Measurements from ENCODE around the gene SLC35D1.
"Not testable (repeated sequence)": the region's sequence is repeated elsewhere in the genome, so short reads cannot be mapped to it uniquely, and the experiment has no call there.

The SLC35D1 gene

DNA sequence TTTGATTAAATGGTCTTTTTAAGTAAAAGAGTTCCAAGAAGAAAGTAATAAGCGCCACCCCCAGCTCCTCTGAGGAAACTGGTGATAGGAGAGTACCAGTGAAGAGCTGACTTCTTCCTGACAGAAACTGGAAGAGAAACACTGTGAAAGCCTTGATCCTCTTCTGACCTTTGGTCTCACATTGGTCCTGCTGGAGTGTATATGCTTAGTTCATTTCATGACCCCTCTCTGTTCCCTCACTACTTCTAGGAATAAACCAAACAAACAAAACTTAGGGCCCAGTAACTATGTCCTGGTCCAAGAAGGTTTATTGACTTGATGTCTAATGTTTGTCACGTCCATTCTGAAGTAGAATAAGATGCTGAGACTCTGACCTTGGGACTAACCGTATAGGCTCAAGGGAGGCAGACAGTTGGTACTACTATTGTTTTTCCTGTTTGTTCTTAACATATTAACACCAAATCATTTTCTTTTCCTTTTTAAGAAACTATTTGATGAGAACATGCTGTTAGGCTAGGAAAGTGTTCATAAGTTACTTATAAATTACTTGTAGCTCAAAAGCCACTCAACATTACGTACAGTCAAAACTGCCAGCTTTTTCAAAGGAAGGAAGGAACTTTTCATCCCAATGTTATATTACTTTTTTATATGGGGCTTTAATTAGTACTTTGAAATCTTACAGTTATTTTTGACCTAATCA, 71.2 kb downstream of the SLC35D1 start:
- no peak for DNase-seq

DNA sequence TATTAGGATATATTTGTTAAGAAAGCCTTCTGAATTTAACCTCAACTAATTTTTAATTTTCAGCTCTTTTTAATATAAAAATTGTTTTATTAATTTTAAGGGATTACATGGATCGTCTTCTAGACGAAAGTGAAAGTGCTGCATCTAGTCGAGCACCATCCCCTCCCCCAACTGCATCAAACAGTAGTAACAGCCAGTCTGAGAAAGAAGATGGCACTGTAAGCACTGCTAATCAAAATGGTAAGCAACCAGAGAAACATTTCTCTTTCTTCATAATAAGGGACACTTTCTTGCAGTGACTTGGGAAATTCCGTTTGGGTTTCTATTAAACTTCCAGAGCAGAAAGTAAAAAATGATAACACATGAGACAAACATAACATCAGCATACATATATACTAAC, 72.3 kb downstream of the SLC35D1 start:
- no peak for DNase-seq

DNA sequence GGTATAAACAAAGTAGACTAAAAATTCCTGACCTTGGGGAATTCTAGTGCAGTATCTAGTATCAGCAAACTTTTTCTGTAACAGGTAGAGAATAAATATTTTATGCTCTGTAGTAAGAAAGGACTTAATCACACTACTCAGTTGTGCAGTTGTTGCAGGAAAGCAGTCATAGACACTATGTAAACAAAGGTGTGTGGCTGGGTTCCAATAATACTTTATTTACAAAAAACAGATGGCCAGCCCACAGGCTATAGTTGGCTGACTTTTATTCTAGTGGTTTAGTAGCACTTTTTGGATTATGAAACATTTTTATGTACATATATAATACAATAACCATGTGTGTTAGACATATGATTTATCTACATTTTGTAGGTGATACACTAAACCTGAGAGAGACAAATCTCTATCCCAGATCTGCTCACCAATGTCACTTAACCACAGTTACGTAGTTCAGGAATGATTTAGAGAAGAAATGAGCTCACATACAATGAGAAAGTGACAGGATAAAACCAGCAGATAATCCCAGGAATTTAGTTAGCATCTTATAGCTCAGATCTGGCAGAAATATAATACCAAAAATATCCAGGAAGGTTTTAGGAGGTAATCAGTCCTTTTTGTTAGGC, 73.1 kb downstream of the SLC35D1 start:
- no peak for DNase-seq

DNA sequence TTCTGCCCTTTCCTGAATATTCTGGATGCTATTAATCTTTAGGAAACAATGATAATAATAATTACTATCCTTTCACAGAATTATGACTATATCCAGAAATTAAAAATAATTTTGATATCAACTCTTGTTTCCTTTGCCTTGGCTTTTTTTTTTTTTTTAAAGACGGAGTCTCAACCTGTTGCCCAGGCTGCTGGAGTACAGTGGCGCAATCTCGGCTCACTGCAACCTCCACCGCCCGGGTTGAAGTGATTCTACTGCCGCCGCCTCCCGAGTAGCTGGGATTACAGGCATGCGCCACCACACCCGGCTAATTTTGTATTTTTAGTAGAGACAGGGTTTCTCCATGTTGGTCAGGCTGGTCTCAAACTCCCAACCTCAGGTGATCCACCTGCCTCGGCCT, 74.3 kb downstream of the SLC35D1 start:
- DNase-seq, result not testable (repeated sequence)

DNA sequence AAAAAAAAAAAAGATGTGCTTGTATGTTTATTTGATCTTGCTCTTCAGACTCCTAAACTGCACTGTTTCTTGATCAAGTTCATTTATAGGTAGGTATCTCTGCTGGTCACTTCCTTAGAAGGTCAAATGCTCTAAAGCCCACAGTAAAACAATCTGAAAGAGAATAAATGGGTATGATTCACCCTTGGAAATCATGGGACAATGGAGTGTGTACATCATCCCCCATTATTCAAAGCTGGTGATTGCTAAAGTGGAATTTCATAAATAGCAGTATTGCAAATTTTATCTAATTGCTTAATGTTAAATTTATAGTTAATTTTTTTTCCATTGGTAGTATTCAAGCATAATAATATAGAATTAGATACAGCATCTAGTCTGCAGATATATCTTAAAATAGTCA, 75.7 kb downstream of the SLC35D1 start:
- DNase-seq, result no peak

DNA sequence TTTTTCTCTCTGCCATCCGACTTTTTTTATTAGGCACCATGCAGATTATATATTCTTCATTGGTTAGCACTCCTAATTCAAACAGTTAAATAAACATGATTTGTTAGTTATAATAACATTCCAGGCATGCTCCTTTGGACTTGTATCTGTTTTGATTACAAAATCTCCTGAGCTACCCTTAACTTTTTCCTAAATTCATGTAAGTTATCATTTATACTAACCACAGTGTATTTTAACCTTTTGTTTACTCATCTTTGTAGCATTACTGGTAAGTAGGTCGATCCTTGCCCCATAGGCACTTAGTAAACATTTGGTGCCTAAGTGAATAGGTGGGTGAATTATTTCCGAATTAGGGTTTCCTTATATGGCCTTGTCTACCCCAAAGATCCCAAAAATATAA, 85.4 kb downstream of the SLC35D1 start:
- no peak for DNase-seq

DNA sequence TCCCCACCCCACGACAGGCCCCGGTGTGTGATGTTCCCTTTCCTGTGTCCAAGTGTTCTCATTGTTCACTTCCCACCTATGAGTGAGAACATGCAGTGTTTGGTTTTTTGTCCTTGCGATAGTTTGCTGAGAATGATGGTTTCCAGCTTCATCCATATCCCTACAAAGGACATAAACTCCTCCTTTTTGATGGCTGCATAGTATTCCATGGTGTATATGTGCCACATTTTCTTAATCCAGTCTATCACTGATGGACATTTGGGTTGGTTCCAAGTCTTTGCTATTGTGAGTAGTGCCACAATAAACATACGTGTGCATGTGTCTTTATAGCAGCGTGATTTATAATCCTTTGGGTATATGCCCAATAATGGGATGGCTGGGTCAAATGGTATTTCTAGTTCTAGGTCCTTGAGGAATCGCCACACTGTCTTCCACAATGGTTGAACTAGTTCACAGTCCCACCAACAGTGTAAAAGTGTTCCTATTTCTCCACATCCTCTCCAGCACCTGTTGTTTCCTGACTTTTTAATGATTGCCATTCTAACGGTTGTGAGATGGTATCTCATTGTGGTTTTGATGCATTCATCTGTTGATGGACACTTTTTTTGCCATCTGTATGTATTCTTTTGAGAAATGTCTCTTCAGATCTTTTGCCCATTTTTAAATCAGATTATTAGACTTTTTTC, 87.6 kb downstream of the SLC35D1 start:
- not testable (repeated sequence) for DNase-seq

DNA sequence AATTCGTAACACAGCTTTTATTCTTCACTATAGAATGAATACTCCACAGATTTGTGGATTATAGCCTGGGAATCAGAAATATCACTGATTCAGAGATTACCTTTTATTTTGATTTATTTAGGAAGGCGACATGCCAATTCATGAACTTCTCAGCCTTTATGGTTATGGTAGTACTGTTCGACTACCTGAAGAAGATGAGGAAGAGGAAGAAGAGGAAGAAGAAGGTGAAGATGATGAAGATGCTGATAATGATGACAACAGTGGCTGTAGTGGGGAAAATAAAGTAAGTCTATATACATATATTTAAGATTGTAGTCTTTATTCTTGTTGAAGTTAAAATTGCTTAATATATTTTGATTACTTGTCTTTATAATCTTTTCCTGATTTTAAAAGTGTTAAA, 96.0 kb downstream of the SLC35D1 start:
- DNase-seq, result no peak

DNA sequence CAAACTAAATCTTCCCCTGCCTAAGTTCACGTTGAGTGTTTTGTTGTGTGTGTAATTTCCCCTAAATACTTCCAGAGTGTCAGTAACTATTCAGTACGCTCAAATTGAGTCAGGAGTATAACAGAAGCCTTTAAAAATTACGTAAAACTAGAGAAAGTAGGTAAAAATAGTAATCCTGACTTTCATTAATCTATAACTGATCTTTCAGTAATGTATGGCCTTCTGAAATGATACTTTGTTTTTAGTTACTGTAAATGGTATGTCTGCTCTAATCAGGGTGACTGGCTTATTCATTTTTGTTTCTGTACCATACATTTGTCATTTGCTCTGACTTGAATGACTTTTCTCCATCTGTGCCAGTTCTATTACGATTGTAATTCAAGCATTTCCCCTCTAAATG, 99.7 kb downstream of the SLC35D1 start:
- no peak for DNase-seq

DNA sequence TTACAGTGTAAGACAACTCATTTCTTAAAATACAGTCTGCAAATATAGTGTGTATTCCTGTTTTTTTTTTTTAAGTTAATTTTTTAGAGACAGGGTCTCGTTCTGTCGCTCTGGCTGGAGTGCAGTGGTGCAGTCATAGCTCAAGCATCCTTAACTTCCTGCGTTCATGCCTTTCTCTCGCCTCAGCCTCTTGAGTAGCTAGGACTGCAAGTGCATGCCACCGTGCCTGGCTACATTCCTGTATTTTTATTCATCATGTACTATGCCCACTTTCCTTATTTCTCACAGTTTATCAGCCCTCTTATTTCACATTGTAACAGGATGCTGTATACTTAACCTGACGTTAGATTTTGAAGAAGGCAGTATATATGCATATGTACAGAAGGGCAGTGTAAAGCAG, 102.4 kb downstream of the SLC35D1 start:
- DNase-seq, result no peak
